ENCODE measurements around the gene KAZN.

DNA sequence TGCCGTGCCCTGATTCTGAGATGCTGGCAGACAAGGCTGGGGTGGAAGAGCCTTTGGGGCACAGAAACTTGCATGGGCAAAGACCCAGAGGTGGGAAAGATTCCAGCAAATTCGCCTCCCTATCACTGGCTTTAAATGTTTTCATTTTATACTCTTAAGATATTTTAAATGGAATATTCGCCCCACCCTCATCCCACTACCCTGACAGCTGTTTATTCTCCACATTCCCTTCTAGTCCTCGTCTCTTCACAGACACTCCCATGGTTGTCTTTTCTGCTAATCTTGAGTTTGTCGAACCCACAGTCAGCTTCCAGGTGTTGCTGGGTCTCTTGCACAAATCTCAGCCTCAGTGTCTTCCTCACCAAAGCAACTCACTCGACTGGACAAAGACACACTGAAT is 245.0 kb downstream of the KAZN start:
- TF ChIP-seq, protein P1, sequence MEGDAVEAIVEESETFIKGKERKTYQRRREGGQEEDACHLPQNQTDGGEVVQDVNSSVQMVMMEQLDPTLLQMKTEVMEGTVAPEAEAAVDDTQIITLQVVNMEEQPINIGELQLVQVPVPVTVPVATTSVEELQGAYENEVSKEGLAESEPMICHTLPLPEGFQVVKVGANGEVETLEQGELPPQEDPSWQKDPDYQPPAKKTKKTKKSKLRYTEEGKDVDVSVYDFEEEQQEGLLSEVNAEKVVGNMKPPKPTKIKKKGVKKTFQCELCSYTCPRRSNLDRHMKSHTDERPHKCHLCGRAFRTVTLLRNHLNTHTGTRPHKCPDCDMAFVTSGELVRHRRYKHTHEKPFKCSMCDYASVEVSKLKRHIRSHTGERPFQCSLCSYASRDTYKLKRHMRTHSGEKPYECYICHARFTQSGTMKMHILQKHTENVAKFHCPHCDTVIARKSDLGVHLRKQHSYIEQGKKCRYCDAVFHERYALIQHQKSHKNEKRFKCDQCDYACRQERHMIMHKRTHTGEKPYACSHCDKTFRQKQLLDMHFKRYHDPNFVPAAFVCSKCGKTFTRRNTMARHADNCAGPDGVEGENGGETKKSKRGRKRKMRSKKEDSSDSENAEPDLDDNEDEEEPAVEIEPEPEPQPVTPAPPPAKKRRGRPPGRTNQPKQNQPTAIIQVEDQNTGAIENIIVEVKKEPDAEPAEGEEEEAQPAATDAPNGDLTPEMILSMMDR (IDR thresholded peaks at IDR 0.05; ENCODE audit: low read length) = no peak
- no peak for TF ChIP-seq EZH2phosphoT487 (IDR thresholded peaks at IDR 0.05; ENCODE audit: low read length)
- TF ChIP-seq EZH2 (optimal IDR thresholded peaks at IDR 0.05; ENCODE audit: low read depth, low read length) = no peak

All from MM.1S (cell line).